NOMO-1 treated with dmso at 0.1 percent for 144 hours (cell line): ENCODE measurements around the gene BTBD3.

Experiments used
- DNase-seq: peaks from one replicate; lab custom pipeline; 2025; ENCODE audit not compliant: unreplicated experiment; lab: John Stamatoyannopoulos, UW

Gene BTBD3

GRCh38 chr20:11965602-11966001, 47.9 kb downstream of the BTBD3 start:
- no peak for DNase-seq

- no peak for DNase-seq
These were observed 48.5 kb downstream of the BTBD3 start for GRCh38 chr20:11966186-11966585.

- no peak for DNase-seq
These were observed 52.6 kb downstream of the BTBD3 start for GRCh38 chr20:11970243-11970836.

- no peak for DNase-seq
These were observed 54.8 kb downstream of the BTBD3 start for GRCh38 chr20:11972478-11972877.
